NB4 (cell line): ENCODE results near the gene AOPEP.
"Not testable (repeated sequence)": the region's sequence is repeated elsewhere in the genome, so short reads cannot be mapped to it uniquely, and the experiment has no call there.

Experiments used
- DNase-seq: peaks from one replicate; pipeline ENCODE4 v3.0.0; 2010; ENCODE audit warnings: low read depth
- H3K4me3 ChIP-seq: one replicate; pipeline ENCODE4 v1.5.1; 2011; ENCODE audit warnings: mild to moderate bottlenecking, low read depth, low read length, moderate library complexity
- MYC ChIP-seq: IDR thresholded peaks from 2 replicates; pipeline ENCODE4 v1.6.1; 2011; ENCODE audit warnings: low read depth, low read length
- POLR2A ChIP-seq: IDR thresholded peaks from 2 replicates; pipeline ENCODE4 v1.6.1; 2011; ENCODE audit warnings: mild to moderate bottlenecking; ENCODE audit not compliant: insufficient read length; ENCODE audit errors: extremely low read depth
- TF ChIP-seq, protein P1 (sequence below): IDR thresholded peaks from one replicate; pipeline ENCODE4 v1.5.1; 2012; ENCODE audit warnings: low read depth, low read length
- TF ChIP-seq, protein P2 (sequence below): IDR thresholded peaks from 2 replicates; pipeline ENCODE4 v1.6.1; 2011; ENCODE audit warnings: low read depth, low read length

Gene AOPEP

DNA sequence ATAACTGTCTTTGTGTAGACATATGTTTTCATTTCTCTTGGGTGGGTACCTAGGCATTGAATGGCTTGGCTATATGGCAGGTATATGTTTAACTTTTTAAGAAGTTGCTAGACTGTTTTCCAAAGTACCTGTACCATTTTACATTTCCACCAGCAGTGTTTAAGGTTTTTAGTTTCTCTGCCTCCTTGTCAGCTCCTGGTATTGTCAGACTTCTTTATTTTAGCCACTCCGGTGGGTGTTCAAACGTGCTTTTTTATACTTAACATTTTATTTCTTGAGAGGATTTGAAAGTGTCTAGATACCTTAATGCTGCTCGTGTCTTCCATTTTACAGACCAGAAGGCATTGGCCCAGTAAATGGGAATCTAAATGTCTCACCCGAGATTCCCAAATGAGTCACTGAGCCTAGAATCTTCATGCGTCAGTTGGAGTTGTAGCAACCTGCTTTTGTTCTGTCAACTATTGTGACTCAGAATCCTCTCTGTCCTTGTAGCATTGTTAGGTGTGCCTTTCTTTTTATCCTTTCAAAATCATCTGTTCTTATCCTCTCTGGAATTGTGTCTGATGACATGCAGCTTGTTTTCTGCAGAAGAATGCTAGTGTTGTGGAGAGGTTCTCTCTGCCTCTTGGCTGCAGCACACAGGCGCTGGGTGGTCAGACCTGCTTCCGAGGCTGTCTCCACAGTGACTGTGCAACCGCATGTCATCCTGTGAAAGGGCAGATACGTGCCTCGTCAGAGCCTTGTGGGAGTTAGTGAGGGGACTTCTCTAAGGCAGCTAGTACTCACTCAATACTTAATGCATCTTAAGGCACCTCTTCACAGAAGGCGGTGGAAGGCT is 291.8 kb downstream of the AOPEP start:
- H3K4me3 ChIP-seq, result no peak overlapping the region
- TF ChIP-seq POLR2A (no peak), MYC (no peak)
- TF ChIP-seq, protein P1, sequence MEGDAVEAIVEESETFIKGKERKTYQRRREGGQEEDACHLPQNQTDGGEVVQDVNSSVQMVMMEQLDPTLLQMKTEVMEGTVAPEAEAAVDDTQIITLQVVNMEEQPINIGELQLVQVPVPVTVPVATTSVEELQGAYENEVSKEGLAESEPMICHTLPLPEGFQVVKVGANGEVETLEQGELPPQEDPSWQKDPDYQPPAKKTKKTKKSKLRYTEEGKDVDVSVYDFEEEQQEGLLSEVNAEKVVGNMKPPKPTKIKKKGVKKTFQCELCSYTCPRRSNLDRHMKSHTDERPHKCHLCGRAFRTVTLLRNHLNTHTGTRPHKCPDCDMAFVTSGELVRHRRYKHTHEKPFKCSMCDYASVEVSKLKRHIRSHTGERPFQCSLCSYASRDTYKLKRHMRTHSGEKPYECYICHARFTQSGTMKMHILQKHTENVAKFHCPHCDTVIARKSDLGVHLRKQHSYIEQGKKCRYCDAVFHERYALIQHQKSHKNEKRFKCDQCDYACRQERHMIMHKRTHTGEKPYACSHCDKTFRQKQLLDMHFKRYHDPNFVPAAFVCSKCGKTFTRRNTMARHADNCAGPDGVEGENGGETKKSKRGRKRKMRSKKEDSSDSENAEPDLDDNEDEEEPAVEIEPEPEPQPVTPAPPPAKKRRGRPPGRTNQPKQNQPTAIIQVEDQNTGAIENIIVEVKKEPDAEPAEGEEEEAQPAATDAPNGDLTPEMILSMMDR, result no peak
- TF ChIP-seq, protein P2, sequence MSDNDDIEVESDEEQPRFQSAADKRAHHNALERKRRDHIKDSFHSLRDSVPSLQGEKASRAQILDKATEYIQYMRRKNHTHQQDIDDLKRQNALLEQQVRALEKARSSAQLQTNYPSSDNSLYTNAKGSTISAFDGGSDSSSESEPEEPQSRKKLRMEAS, result no peak
- DNase-seq, result no peak

DNA sequence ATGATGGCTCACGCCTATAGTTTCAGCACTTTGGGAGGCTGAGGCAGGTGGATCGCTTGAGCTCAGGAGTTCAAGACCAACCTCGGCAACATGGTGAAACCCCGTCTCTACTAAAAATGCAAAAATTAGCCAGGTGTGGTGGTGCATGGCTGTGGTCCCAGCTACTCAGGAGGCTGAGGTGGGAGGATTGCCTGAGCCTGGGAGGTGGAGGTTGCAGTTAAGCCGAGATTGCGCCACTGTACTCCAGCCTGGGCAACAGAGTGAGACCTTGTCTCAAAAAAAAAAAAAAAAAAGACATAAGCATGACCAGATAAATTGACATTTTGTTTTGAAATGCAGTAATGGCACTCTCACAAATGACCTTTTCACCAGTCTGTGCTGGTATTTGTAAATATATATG is 294.1 kb downstream of the AOPEP start:
- H3K4me3 ChIP-seq, DNase-seq: not testable (repeated sequence)

DNA sequence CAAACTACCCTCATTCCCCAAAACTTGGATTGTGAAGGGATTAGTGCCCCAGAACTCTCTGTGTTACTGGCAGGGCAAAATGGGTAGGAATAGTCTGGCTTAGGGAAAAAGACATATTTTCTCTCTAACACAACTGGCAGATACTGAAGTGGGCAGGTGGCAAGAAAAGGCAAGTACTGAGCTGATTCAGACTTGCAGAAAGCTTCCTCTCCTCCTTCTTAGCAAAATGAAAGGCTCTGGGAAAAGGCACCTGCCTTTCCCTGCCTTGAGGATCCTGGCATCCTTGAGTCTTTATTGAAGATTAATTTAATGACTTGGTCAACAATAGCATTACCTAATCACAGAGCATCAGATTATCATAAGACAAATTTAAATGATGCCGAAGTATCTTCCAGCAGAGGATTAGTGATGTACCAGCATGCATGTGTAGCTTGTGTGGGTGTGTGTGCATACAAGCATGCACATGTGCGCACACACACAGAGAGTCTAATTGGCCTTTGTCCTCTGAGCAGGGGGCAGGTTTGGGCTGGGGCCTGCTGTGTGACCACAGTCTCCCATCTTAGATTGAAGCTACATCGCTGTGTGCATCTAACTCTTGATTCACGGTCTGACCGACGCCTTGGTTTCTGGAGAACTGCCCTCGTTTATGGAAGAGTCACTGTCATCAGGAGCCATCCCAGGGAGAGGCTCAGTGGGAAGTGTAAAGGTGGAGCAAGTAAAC is 294.8 kb downstream of the AOPEP start:
- H3K4me3 ChIP-seq, result no peak overlapping the region
- TF ChIP-seq, protein P1, result no peak
- DNase-seq, result no peak

DNA sequence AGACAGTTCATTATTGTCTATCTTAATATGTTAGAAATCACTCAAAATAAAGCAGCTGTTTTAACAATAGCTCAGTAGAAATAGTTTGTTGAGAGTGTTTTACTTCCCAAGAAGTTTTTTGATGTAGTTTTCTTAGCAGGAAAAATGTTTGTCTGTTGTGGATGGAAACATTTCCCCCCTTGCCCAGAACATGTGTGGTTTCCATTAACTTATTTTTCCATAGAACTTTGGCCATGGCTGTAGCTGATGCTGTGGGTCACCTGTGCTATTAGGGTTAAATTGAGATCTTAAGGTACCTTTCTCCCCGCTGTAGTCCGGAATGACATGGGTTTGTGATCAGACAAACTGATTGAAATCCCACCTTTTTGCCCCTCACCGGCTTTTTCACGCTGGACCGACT is 296.2 kb downstream of the AOPEP start:
- TF ChIP-seq MYC, result no peak
- TF ChIP-seq, protein P1, result no peak
- no peak for TF ChIP-seq POLR2A
- TF ChIP-seq, protein P2, result no peak
- H3K4me3 ChIP-seq, result no peak overlapping the region
- DNase-seq, result no peak

DNA sequence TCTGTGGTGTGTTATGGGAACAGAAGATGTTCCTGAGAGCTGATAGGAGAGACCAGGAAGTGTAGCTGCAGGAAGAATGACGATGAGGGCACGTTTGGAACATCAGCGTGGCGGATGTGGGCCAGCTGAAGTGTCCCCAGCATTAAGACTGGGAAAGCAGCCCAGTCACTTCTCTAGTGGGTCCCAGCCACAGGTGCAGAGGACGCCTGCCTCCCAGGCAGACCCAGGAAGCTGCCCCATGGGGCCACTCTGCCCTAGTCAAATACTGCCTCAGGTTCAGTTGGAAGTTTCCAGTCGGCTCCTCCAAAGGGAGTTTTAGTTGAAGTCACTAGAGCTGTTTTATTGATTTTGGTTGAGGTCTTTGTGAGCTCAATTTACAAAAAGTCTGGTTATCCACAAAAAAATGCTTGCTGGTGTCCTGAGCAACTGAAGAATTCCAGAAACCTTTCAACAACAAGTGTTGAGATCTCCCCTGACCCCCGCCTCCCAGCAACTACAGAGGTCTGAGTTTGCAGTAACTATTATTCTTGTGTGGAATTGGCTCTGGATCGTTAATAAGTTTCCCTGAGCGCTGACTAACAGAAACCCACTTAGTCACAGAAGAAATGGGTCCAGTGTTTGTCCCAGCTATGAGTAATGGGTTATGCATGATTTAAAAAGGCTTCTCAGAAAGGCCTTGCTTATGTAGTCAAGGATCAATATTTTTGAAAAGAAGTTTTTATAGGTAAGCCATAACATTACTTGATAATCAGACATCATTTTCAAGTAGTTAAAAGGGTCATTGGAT is 296.9 kb downstream of the AOPEP start:
- no peak for DNase-seq
- TF ChIP-seq MYC (no peak), POLR2A (no peak)
- TF ChIP-seq, protein P1, result no peak
- TF ChIP-seq, protein P2, result no peak
- H3K4me3 ChIP-seq, result no peak overlapping the region

DNA sequence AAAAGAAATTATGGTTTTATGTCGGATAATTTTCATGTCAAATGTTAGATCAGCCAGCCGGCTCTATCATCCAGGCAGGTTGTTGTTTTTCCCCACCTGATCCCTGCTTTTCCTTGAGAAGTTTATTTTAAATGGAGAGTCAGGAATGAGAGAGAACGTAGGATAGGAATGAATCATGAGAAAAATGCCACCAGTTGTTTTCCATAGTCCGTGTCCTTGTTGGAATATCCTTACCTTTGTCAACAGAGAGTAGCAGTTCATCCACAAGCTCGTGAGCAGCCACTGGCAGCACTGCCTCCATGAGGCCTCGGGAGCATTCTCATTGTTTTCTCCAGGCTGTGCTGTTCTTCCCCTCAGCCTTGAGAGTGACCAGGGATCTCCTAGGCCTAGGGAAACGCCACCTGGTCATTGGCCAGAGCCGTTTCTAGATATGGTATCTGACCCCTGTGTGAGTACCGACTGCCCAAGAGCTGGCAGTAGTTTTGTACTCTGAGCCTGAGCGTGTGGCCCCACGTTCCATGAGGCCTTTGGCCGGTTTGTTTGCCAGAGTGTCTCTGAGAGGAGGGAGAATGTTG is 297.7 kb downstream of the AOPEP start:
- DNase-seq, result no peak
- H3K4me3 ChIP-seq, result no peak overlapping the region
- TF ChIP-seq, protein P2, result no peak
- TF ChIP-seq POLR2A (no peak), MYC (no peak)
- TF ChIP-seq, protein P1, result no peak
